K562 treated with DMSO at 1 percent for 4 hours (cell line): Measurements from ENCODE around the gene CNNM2. TPM values are rescaled to one million over a fixed set of nuclear protein-coding genes. Genes with fewer than 3 reads are reported as not detected.

ENCODE experiments used
- total RNA-seq: library from RNA; unstranded; fragments of 300-600 nt; gene quantifications from 2 replicates; pipeline ENCODE4 v1.2.3, GENCODE V29; 2022; ENCODE audit not compliant: insufficient read depth

CNNM2 gene
- 3.8 and 7.7 TPM in 2 replicates for total RNA-seq

GRCh38 chr10:102917962-102918816 lies at the start of gene CNNM2:
CNNM2 (plus strand) TSS chr10:102918294; CDS start chr10:102918481, 187 bp downstream.

DNA sequence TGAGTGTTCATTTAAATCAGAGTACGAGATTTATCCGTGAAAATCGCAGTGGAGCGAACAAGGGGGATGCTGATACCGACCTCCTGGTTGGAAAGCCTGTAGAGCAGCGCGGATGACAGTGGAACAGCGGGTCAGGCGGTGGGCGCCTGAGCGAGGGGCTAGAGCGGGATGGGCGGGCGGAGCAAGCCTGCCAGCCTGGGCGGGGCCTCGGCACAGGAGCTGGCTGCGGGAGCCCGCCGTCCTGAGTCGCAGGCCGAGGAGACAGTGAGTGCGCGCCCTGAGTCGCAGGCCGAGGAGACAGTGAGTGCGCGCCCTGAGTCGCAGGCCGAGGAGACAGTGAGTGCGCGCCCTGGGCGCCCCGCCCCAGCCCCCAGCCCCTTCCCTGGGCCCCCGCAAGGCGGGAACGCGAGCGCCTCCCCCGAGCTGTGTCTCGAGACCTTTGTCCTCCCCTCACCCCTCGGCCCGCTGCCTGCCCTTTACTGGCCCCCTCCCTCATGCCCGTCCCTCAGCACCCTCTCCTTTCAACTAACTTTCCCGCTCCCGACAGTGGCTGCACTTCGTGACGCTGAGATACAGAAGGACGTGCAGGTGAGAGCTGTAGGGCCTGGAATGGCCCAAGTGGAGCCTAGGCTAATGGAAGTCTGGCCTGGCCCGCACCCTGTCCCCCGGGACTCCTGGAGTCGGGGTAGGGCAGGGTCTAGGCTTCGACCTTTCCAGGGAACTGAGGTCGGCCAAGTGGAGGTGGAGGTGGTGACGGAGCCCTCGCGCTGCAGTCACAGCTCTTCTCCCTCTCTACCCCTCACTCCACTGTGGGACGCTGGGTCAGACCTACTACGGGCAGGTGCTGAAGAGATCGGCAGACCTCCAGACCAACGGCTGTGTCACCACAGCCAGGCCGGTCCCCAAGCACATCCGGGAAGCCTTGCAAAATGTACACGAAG lies 48.6 kb upstream of the CNNM2 start, which contains the start of gene AS3MT:
TSS of gene AS3MT (plus strand) at position 213 of the 941 bp plus-strand sequence. CDS start at position 336, 123 bp downstream.

Other genes starting within 250 kb of the CNNM2 start
- gene ARL3, start 203.9 kb upstream of the CNNM2 start, total RNA-seq: 3.8 and 4.1 TPM in 2 replicates
- gene SFXN2, start 203.7 kb upstream of the CNNM2 start, total RNA-seq: 2.2 and 3.3 TPM in 2 replicates
- 19.5 and 21.1 TPM in 2 replicates for gene WBP1L, start 174.3 kb upstream of the CNNM2 start, total RNA-seq
- gene CYP17A1, start 80.9 kb upstream of the CNNM2 start, total RNA-seq: not detected in 2 replicates
- 3.6 and 5.2 TPM in 2 replicates for gene BORCS7, start 64.0 kb upstream of the CNNM2 start, total RNA-seq
- 0.70 and 0.84 TPM in 2 replicates for gene AS3MT, start 48.8 kb upstream of the CNNM2 start, total RNA-seq